SK-N-SH (cell line): ENCODE results near the gene ULK1.
A peak's percentile ranks its signal among the peaks of the same experiment; 100 is the strongest.

Experiments used
- CHD2 ChIP-seq: fragments of 150-350 bp; IDR thresholded peaks from 2 replicates; pipeline ENCODE4 v1.6.1; 2018; ENCODE audit warnings: low read length; ENCODE audit not compliant: partially characterized antibody
- ELF1 ChIP-seq: IDR thresholded peaks from 2 replicates; pipeline ENCODE4 v1.4.0; 2012
- JUND ChIP-seq: IDR thresholded peaks from 2 replicates; pipeline ENCODE4 v1.4.0; 2012
- POLR2AphosphoS5 ChIP-seq: IDR thresholded peaks from 2 replicates; pipeline ENCODE4 v1.6.1; 2012; ENCODE audit warnings: low read depth, low read length
- RAD21 ChIP-seq: IDR thresholded peaks from 2 replicates; pipeline ENCODE4 v1.6.1; 2012; ENCODE audit warnings: mild to moderate bottlenecking, low read length
- SIN3A ChIP-seq: IDR thresholded peaks from 2 replicates; pipeline ENCODE4 v1.6.1; 2012; ENCODE audit warnings: low read depth, mild to moderate bottlenecking, low read length, moderate library complexity, borderline replicate concordance
- TAF1 ChIP-seq: IDR thresholded peaks from 2 replicates; pipeline ENCODE4 v1.6.1; 2012; ENCODE audit warnings: low read depth, mild to moderate bottlenecking, low read length, moderate library complexity, borderline replicate concordance

GRCh38 chr12:131896080-131896810 is 1.8 kb downstream of the ULK1 start:
- TF ChIP-seq CHD2 (peak; percentile 70), SIN3A (peak; percentile 94), JUND (no peak), RAD21 (no peak), POLR2AphosphoS5 (no peak), ELF1 (no peak), TAF1 (peak; percentile 36; the same call in 1 of the 2 replicates)
